Activated T-helper 9 cell treated with anti-CD3 and anti-CD28 coated beads, Interleukin-2, amount 50 U/mL, for 16 hours (primary cell): Measurements from ENCODE around the gene KRT86.
A peak's percentile ranks its signal among the peaks of the same experiment; 100 is the strongest.
"Not testable (repeated sequence)": the region's sequence is repeated elsewhere in the genome, so short reads cannot be mapped to it uniquely, and the experiment has no call there.

Source experiments
- DNase-seq: peaks from one replicate; pipeline ENCODE4 v3.0.0-alpha.2; 2020; ENCODE audit warnings: low read depth

The KRT86 gene

GRCh38 chr12:52238916-52239646 is 35.4 kb upstream of the KRT86 start:
- no peak for DNase-seq

GRCh38 chr12:52239767-52240166 is 34.7 kb upstream of the KRT86 start:
- no peak for DNase-seq

- DNase-seq: not testable (repeated sequence)
Measured at GRCh38 chr12:52240247-52240646, 34.2 kb upstream of the KRT86 start.

GRCh38 chr12:52241205-52241842 is 33.1 kb upstream of the KRT86 start:
- DNase-seq: no peak

- DNase-seq: no peak
Measured at GRCh38 chr12:52242442-52243258, 31.8 kb upstream of the KRT86 start.

GRCh38 chr12:52243259-52243855 is 31.1 kb upstream of the KRT86 start:
- DNase-seq: no peak

- DNase-seq: peak; percentile 41
Measured at GRCh38 chr12:52243856-52244614, 30.4 kb upstream of the KRT86 start.

- DNase-seq: no peak
Measured at GRCh38 chr12:52244615-52244994, 29.8 kb upstream of the KRT86 start.

- DNase-seq: no peak
Measured at GRCh38 chr12:52245259-52245961, 29.0 kb upstream of the KRT86 start.

GRCh38 chr12:52245962-52246569 is 28.4 kb upstream of the KRT86 start:
- no peak for DNase-seq

GRCh38 chr12:52246720-52247621 is 27.5 kb upstream of the KRT86 start:
- no peak for DNase-seq

- no peak for DNase-seq
Measured at GRCh38 chr12:52247622-52248540, 26.6 kb upstream of the KRT86 start.

GRCh38 chr12:52248541-52249461 is 25.6 kb upstream of the KRT86 start:
- no peak for DNase-seq

GRCh38 chr12:52249511-52250047 is 24.9 kb upstream of the KRT86 start:
- no peak for DNase-seq

- no peak for DNase-seq
Measured at GRCh38 chr12:52250048-52250990, 24.1 kb upstream of the KRT86 start.
